Astrocyte of the spinal cord (primary cell): ENCODE results near the gene CRYAB.

Source experiments
- DNase-seq: peaks from one replicate; pipeline ENCODE4 v3.0.0; 2011; ENCODE audit warnings: low read depth, low spot score
- H3K4me3 ChIP-seq: 2 replicates; pipeline ENCODE4 v1.5.1; 2011; ENCODE audit warnings: low read depth, mild to moderate bottlenecking, low read length, moderate library complexity
- in situ Hi-C: cut with HindIII; loops from 2 replicates; pipeline ENCODE4 v1.10.0; 2017; ENCODE audit warnings: low sequenced_read_pairs
- TF ChIP-seq, protein P1 (sequence below): IDR thresholded peaks from 2 replicates; pipeline ENCODE4 v1.5.1; 2012; ENCODE audit warnings: low read depth, mild to moderate bottlenecking, low read length, inconsistent platforms

CRYAB gene

DNA sequence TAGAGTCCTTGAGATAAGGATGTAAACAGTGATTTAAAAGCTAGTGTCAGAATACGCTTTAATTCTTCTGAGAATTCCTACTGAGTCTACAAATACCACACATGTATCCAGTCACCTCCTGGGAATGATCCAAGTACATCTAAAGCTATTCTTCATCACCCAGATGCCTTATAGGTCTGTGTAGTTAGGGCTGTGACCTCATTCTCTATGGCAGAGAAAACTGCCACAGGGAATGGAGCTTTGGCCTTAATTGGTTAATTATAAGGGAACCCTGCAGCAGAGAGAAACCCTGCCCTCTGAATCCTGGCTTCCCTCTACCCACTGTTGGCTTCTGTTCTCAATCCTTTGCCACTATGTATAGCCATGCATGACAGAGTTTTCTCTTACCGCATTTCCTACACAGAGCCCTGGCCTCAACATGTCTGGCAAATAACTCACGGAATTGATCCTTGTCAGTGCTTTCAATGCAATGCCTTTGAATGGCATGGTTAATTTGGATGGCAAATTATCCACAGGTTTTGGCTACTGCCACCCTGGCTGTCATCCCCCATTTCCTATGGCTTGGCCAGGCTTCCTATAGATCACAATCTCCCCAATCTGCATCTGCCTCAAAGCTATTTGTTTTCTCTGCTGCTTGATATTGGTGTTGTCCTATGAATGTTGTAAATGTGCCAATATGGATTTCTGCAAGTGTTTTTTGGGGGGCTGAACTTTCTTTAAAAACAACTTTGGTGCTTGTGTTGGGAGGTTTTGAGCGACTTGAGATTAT is 28.4 kb upstream of the CRYAB start:
- in situ Hi-C loops: no loop called here
- DNase-seq: peak; percentile 90
- H3K4me3 ChIP-seq: no peak overlapping the region
- TF ChIP-seq, protein P1, sequence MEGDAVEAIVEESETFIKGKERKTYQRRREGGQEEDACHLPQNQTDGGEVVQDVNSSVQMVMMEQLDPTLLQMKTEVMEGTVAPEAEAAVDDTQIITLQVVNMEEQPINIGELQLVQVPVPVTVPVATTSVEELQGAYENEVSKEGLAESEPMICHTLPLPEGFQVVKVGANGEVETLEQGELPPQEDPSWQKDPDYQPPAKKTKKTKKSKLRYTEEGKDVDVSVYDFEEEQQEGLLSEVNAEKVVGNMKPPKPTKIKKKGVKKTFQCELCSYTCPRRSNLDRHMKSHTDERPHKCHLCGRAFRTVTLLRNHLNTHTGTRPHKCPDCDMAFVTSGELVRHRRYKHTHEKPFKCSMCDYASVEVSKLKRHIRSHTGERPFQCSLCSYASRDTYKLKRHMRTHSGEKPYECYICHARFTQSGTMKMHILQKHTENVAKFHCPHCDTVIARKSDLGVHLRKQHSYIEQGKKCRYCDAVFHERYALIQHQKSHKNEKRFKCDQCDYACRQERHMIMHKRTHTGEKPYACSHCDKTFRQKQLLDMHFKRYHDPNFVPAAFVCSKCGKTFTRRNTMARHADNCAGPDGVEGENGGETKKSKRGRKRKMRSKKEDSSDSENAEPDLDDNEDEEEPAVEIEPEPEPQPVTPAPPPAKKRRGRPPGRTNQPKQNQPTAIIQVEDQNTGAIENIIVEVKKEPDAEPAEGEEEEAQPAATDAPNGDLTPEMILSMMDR: no peak

DNA sequence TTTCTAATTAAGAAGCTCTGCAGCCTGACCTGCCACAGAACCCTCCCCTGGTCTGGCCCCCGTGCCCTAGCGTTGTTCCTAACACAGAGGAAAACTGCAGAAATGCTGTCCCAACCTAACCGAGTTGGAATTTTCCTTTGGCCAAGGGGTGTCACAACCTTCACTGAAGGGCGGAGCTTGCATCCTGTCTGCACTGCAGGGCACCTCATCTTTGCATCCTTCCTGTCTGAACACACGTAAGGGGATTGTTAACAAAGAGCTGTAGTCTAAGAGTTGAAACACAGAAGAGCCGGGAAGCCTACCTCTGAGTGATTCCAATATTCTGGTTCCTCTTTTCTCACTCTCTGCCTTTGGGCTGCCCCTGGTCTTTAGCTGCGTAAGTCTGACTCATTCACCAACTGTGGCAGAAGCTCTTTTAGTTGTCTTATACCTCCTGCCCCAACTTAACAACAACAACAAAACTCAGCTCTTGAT is 27.2 kb upstream of the CRYAB start:
- peak; percentile 76 for DNase-seq
- TF ChIP-seq, protein P1: no peak
- peak overlapping the region; percentile 60 for H3K4me3 ChIP-seq
- in situ Hi-C loops: no loop called here

DNA sequence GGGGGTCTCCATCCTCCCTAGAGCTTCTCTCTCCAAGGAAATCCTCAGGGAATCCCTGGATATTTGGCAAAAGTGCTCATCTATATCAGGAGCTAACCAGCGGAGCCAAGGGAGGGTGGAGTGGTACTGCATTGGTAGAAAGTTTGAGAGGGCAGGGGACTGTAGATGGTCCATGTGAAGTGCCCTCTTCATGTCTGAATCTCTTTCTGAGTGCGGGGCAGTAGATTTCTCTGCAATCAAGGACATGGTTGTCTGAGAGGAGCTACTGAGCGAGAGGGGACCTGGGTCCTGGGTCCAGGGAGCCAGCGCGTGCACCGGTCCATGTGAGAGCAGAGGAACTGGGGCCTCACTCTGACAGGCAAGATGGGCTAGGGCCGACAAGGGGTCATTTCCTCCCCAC is 26.3 kb upstream of the CRYAB start:
- TF ChIP-seq, protein P1: no peak
- DNase-seq: peak; percentile 26
- in situ Hi-C loops: no loop called here
- H3K4me3 ChIP-seq: peak overlapping the region; percentile 60

DNA sequence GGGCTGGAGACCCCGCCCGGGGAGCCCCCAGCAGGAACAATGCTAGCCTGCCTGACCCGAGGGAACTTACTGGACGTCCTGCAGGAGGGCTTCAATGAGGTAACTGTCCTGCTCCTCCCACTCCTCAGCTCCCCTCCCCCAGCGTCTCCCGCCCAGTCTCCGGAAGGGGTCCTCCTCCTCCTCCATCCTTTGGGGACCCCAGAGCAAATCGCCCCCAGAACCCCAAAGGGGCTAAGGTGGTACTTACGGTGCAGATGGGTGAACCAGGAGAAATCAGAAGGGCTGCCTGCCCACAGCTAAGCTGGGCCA is 25.8 kb upstream of the CRYAB start:
- H3K4me3 ChIP-seq: peak overlapping the region; percentile 60
- in situ Hi-C loops: no loop called here
- TF ChIP-seq, protein P1: no peak
- no peak for DNase-seq

DNA sequence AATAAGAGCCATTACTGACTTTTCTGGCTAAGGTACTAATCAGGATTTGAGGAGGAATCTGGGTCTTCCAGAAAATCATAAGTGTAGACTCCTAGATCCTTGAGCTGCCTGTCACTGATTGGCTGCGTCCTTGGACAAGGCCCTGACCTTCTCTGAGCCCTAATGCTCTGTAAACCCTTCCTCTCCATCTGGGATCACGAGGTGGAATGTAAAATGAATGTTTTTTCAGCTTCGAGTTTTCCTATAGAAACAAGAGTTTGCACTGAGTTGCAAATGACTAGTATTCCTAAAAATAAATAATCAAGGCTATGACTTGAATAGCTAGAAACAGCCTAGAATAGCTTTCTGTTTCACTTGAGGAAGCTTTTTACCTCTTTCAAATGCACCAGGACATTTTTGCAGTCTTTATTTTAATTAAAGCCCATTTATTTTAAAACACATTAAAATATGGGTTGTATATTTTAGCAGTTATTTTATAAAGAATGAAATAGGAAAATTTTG is 24.5 kb upstream of the CRYAB start:
- TF ChIP-seq, protein P1: no peak
- H3K4me3 ChIP-seq: peak overlapping the region; percentile 60
- DNase-seq: peak; percentile 32
- in situ Hi-C loops: no loop called here

DNA sequence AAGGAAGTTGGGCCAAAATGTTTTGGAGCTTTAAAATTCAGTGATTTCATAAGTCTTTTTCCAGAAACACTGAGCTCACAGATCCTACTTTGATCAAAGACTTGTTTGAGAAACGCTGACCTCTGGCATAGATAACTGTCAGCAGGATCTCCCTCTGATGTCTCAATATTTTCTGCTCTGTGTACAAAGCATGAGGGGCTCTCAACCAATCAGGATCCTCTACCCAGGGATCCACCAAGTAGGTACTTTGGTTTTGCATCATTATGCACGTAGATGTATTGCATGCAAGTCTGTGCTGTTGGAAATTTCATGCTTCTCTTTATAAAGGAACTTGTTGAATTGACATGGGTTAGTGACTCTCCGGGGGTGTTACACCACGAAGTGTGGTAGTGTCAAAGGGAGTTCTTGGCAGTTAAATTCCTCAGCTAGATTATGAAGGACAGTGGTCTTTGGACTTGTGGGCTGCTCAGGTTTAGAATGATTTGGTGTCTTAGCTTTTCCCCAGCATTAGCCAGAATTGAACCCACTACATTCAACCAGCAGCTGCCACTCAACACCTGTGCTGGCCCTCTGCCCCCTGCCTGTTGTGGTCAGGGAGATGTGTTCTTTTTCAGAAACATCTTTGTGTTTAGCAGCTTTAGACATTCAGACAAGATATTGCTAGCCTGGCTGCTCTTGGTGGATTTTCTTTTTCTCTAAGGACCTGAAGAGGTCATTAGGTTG is 23.9 kb upstream of the CRYAB start:
- in situ Hi-C loops: no loop called here
- no peak overlapping the region for H3K4me3 ChIP-seq
- TF ChIP-seq, protein P1: no peak
- no peak for DNase-seq
